Measurements from ENCODE around the gene LPCAT3.

GRCh38 chr12:6950401-6950801, 67.9 kb downstream of the LPCAT3 start:
- no peak for TF ChIP-seq FOXK2 (IDR thresholded peaks at IDR 0.05)
- no peak for TF ChIP-seq FOXM1 (IDR thresholded peaks at IDR 0.05; ENCODE audit: borderline replicate concordance)
- no peak for TF ChIP-seq ZNF384 (IDR thresholded peaks at IDR 0.05)
- no peak for TF ChIP-seq SUZ12 (IDR thresholded peaks at IDR 0.05)
- no peak for TF ChIP-seq BHLHE40 (IDR thresholded peaks at IDR 0.05; ENCODE audit: borderline replicate concordance)
- TF ChIP-seq PKNOX1 (IDR thresholded peaks at IDR 0.05) = no peak
- TF ChIP-seq LEF1 (IDR thresholded peaks at IDR 0.05; ENCODE audit: borderline replicate concordance) = no peak
- TF ChIP-seq SP1 (IDR thresholded peaks at IDR 0.05) = no peak
- no peak for TF ChIP-seq L3MBTL2 (conservative IDR thresholded peaks at IDR 0.05)
- TF ChIP-seq TARDBP (IDR thresholded peaks at IDR 0.05) = no peak
- no peak for TF ChIP-seq HDGF (IDR thresholded peaks at IDR 0.05; ENCODE audit: borderline replicate concordance)
- no peak for TF ChIP-seq ARNT (IDR thresholded peaks at IDR 0.05)
